ENCODE measurements around the gene RIMKLB. TPM values are rescaled to one million over a fixed set of nuclear protein-coding genes. Genes with fewer than 3 reads are reported as not detected.
"Not testable (repeated sequence)": the region's sequence is repeated elsewhere in the genome, so short reads cannot be mapped to it uniquely, and the experiment has no call there.

The RIMKLB gene
- total RNA-seq, 1 donor from 2014 or later = 44.7 TPM

GRCh38 chr12:8709124-8709830 lies 11.5 kb downstream of the RIMKLB start:
- intact Hi-C loops (cut with DNase I) = no loop called here
- Histone ChIP-seq H3K27ac (peak overlapping the region; percentile 60), H3K27me3 (no peaks in the 10 kb centered on the region), H3K9me3 (no peaks in the 10 kb centered on the region), H3K4me3 (peak overlapping the region in 1 of 2 donors; percentile 28), H3K36me3 (no peaks in the 10 kb centered on the region), H3K4me1 (peaks cover 38% of the 10 kb centered on the region)
- TF ChIP-seq CTCF (IDR thresholded peaks at IDR 0.05) (no peak), POLR2AphosphoS5 (IDR thresholded peaks at IDR 0.05; ENCODE audit: insufficient read depth in 1 of 2, low read depth in 1 of 2) (peak in 1 of 2 donors; percentile 51), POLR2A (IDR thresholded peaks at IDR 0.05) (no peak)
- DNase-seq (ENCODE audit: extremely low spot score in 2 of 2) = no peak

DNA sequence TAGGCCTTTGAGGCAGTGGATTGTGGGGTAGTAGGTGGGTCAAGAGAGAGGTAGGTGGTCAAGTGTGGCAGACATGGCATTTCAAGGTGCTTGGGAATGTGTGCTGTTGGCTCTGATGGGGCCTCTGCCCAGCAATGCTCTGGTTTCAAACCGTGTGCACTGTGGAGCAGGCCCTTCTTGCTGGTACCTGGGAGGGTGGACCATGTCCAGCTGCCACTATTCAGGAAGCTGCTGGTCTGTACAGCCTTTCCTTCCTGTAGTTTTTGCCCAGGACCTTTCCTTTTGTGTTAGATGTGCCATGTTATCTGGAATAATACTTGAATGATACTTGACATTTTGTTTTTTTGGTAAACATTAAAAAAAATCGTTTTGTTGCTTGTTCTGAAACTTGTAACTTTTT lies 14.8 kb downstream of the RIMKLB start:
- intact Hi-C loops (cut with DNase I) = no loop called here
- no peak overlapping the region for H3K4me3 ChIP-seq
- no peak overlapping the region for H3K27ac ChIP-seq
- H3K27me3 ChIP-seq = no peaks in the 10 kb centered on the region
- peaks cover 38% of the 10 kb centered on the region for H3K4me1 ChIP-seq
- DNase-seq (ENCODE audit: extremely low spot score in 2 of 2) = no peak
- H3K36me3 ChIP-seq = no peaks in the 10 kb centered on the region
- TF ChIP-seq POLR2A (IDR thresholded peaks at IDR 0.05) (no peak), POLR2AphosphoS5 (IDR thresholded peaks at IDR 0.05; ENCODE audit: insufficient read depth in 1 of 2, low read depth in 1 of 2) (no peak), CTCF (IDR thresholded peaks at IDR 0.05) (no peak)
- no peaks in the 10 kb centered on the region for H3K9me3 ChIP-seq

- H3K27ac ChIP-seq = no peak overlapping the region
- H3K27me3 ChIP-seq = no peaks in the 10 kb centered on the region
- peaks cover 3 to 8% of the 10 kb centered on the region in 2 donors for H3K36me3 ChIP-seq
- peaks cover 4% of the 10 kb centered on the region for H3K9me3 ChIP-seq
- TF ChIP-seq CTCF (IDR thresholded peaks at IDR 0.05) (no peak), POLR2AphosphoS5 (IDR thresholded peaks at IDR 0.05; ENCODE audit: insufficient read depth in 1 of 2, low read depth in 1 of 2) (no peak), POLR2A (IDR thresholded peaks at IDR 0.05) (no peak)
- intact Hi-C loops (cut with DNase I) = no loop called here
- no peaks in the 10 kb centered on the region for H3K4me1 ChIP-seq
- H3K4me3 ChIP-seq = no peak overlapping the region
- no peak for DNase-seq (ENCODE audit: extremely low spot score in 2 of 2)
These were observed 24.6 kb downstream of the RIMKLB start for GRCh38 chr12:8722286-8722800.

GRCh38 chr12:8734873-8735381 lies 37.1 kb downstream of the RIMKLB start:
- peaks cover 28% of the 10 kb centered on the region for H3K4me1 ChIP-seq
- TF ChIP-seq CTCF (IDR thresholded peaks at IDR 0.05) (no peak), POLR2A (IDR thresholded peaks at IDR 0.05) (no peak), POLR2AphosphoS5 (IDR thresholded peaks at IDR 0.05; ENCODE audit: insufficient read depth in 1 of 2, low read depth in 1 of 2) (no peak)
- H3K36me3 ChIP-seq = no peaks in the 10 kb centered on the region
- H3K9me3 ChIP-seq = no peaks in the 10 kb centered on the region
- no peaks in the 10 kb centered on the region for H3K27me3 ChIP-seq
- H3K27ac ChIP-seq = peak overlapping the region; percentile 56
- no peak overlapping the region for H3K4me3 ChIP-seq
- DNase-seq (ENCODE audit: extremely low spot score in 2 of 2) = no peak
- intact Hi-C loops (cut with DNase I) = no loop called here

DNA sequence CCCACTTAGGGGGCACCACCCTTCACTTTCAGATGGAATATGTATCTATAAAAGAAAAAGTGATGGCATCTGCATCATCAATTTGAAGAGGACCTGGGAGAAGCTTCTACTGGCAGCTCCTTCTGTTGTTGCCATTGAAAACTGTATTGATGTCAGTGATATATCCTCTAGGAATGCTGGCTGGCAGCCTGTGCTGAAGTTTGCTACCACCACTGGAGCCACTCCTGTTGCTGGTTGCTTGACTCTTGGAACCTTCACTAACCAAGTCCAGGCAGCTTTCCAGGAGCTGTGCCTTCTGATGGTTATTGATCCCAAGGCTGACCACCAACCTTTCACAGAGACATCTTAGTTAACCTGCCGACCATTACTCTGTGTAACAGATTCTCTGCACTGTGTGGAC lies 44.7 kb downstream of the RIMKLB start:
- intact Hi-C loops (cut with DNase I) = no loop called here
- Histone ChIP-seq H3K4me3 (no peak overlapping the region), H3K27ac (no peak overlapping the region), H3K4me1 (peaks cover 16% of the 10 kb centered on the region), H3K9me3 (no peaks in the 10 kb centered on the region), H3K27me3 (no peaks in the 10 kb centered on the region), H3K36me3 (peaks cover 0 to 6% of the 10 kb centered on the region in 2 donors)
- TF ChIP-seq POLR2A (IDR thresholded peaks at IDR 0.05) (no peak), POLR2AphosphoS5 (IDR thresholded peaks at IDR 0.05; ENCODE audit: insufficient read depth in 1 of 2, low read depth in 1 of 2) (no peak), CTCF (IDR thresholded peaks at IDR 0.05) (no peak)
- DNase-seq (ENCODE audit: extremely low spot score in 2 of 2) = no peak

- H3K27me3 ChIP-seq; H3K36me3 ChIP-seq; H3K27ac ChIP-seq; H3K9me3 ChIP-seq; DNase-seq (ENCODE audit: extremely low spot score in 2 of 2); H3K4me3 ChIP-seq; intact Hi-C loops (cut with DNase I): not testable (repeated sequence)
- H3K4me1 ChIP-seq = peaks cover 16% of the 10 kb centered on the region
These were observed 45.3 kb downstream of the RIMKLB start for GRCh38 chr12:8743121-8743520.

GRCh38 chr12:8745631-8746030 lies 47.8 kb downstream of the RIMKLB start:
- DNase-seq (ENCODE audit: extremely low spot score in 2 of 2); H3K4me3 ChIP-seq; H3K27me3 ChIP-seq; intact Hi-C loops (cut with DNase I); H3K4me1 ChIP-seq; H3K27ac ChIP-seq; H3K9me3 ChIP-seq: not testable (repeated sequence)
- peaks cover 0 to 15% of the 10 kb centered on the region in 2 donors for H3K36me3 ChIP-seq

Data from vagina (tissue), 2 donors.